Activated T-cell treated with anti-CD3 and anti-CD28 coated beads for 48 hours (primary cell): ENCODE data around the gene UTP4.

Experiments
- DNase-seq: peaks from one replicate; pipeline ENCODE4 v3.0.0-alpha.2; 2020; ENCODE audit warnings: low read depth

The UTP4 gene

GRCh38 chr16:69132424-69133252 lies at the start of gene UTP4, which contains the start of gene CHTF8:
Gene UTP4, plus strand, starts transcription at chr16:69132649. Its CDS starts 811 bp downstream, at chr16:69133460.
Gene CHTF8, minus strand, starts transcription at chr16:69132588. Its CDS starts 11,130 bp downstream, at chr16:69121458.
- peak; percentile 89 for DNase-seq

DNA sequence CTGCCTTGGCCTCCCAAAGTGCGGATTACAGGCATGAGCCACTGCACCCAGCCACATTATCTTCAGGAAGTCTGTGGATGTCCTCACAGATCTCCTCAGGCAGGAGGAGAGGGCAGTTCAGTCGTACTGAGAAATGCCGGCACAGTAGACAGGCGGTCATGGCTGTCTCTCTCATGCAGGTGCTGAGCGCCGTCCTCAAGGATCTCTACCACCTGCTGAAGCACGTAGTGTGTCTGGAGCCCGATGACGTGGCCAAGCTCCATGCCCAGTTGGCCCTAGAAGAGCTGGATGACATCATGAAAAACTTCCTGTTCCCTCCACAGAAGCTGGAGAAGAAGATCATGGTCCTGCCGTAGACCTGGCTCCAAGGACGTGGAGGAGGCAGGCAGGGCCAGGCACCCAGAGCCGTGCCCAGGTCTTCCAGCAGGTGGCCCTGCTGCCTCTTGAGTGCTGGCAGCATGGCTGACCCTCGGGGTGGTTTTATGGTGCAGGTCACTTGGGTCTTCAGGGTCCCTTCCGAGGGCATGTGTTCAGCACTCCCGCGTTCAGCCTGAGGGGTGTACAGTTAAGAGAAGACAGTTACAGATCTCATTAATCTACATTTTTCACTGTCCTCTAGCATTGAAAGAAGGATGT lies 49.0 kb upstream of the UTP4 start:
- DNase-seq: no peak

GRCh38 chr16:69084289-69084688 lies 48.2 kb upstream of the UTP4 start:
- no peak for DNase-seq

DNA sequence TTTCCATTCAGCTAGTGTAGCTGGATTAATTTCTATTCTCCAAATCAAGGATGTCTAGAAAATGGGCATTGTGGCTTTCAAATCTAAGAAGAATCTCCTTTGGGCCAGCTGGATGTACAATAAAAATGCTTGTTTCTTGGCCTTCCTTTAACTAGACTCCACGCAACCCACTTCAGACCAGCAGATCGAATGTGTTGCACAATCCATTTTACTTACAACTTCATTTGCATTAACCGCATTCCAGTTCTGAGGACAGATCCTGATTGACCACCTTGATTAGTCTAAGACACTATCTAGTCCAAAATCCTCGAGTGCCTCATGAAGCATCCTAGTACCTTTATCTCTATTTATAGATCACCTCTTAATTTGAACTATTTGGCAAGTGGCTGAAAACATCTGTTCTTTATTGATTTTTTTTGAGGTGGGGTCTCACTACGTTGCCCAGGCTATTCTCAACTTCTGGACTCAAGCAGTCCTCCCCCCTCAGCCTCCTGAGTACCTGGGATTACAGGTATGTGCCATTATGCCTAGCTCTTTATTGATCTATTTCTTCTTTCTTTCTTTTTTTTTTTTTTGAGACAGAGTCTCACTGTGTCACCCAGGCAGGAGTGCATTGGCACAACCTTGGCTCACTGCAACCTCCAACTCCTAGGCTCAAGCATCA lies 47.3 kb upstream of the UTP4 start:
- no peak for DNase-seq

DNA sequence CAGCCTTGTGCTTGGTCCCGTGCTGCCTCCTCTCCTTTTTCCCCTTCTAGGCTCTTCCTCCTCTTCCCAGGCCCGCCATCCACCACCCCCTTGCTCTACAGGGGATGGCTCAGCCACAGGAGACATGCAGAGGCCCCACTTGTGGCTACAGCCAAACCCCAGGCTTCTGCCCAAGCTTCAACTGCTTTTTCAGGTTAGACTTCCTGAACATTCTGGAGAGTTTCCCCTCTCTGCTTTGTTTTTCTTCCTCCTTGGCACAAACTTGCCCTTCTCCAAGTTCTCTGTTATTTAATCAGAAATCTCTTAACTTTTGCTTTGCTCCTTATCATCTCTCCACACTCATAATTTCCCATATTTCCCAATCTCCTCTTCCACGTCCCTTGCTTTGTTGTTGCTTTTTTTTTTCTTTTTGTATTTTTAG lies 45.3 kb upstream of the UTP4 start:
- DNase-seq: no peak

DNA sequence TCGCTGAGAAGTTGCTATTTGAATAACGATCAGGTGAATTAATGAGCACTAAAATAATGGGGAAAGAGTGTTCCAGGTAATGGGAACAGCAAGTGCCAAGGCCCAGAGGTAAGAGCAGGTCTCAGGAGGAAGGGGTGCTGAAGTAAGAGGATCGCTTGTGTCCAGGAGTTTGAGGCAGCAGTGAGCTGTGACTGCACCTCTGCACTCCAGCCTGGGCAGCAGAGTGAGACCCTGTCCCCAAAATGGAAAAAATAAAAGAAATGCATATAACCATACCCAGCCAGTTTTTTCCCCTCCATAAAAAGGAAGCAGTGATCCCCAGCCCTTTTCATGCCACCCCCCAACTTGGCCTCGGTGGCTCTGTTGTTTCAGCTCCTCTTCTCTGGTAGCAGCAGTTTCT lies 43.8 kb upstream of the UTP4 start:
- no peak for DNase-seq

DNA sequence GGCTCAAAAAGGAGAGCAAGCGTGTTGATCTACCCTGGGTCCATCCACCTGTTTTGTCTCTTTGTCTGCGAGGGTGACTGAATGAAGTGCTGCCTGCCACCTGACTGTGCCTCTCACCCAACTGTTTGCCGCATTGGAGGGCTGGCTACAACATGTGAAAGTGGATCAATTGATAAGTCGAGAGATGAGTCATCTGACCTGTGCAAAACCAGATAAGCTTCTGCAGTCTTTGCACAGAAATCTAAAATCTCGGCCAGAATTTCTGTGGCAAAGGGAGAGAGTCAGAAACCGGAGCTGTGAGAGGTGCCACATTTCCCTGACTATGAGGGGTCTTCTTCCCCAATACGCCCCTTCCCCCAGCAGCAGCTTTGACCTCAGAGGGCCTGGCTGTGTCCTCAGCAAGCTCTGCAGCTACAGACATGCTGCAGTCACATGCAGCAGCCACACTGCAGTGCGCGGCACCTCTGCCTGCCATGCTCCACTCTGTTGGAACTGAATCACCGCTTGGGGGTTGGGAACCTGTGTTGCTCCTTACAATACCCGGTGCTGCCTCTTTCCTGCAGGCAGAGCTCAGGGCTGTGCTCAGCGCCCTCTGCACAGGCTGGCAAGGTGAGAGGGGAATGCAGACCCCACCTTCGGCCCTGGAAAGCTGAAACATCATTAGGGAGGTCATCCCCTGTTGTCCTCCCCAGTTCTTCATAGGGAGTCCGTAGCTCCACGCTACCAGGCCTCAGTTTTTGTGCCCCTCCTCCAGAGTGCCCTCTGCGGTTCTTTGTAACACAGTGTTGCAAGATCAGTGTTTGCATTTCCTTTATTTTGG lies 43.1 kb upstream of the UTP4 start:
- no peak for DNase-seq

- no peak for DNase-seq
Observed at GRCh38 chr16:69093974-69094373, 38.5 kb upstream of the UTP4 start.

- no peak for DNase-seq
Observed at GRCh38 chr16:69094501-69094900, 37.9 kb upstream of the UTP4 start.

- DNase-seq: no peak
Observed at GRCh38 chr16:69095193-69095592, 37.3 kb upstream of the UTP4 start.

- DNase-seq: no peak
Observed at GRCh38 chr16:69100071-69100691, 32.3 kb upstream of the UTP4 start.

DNA sequence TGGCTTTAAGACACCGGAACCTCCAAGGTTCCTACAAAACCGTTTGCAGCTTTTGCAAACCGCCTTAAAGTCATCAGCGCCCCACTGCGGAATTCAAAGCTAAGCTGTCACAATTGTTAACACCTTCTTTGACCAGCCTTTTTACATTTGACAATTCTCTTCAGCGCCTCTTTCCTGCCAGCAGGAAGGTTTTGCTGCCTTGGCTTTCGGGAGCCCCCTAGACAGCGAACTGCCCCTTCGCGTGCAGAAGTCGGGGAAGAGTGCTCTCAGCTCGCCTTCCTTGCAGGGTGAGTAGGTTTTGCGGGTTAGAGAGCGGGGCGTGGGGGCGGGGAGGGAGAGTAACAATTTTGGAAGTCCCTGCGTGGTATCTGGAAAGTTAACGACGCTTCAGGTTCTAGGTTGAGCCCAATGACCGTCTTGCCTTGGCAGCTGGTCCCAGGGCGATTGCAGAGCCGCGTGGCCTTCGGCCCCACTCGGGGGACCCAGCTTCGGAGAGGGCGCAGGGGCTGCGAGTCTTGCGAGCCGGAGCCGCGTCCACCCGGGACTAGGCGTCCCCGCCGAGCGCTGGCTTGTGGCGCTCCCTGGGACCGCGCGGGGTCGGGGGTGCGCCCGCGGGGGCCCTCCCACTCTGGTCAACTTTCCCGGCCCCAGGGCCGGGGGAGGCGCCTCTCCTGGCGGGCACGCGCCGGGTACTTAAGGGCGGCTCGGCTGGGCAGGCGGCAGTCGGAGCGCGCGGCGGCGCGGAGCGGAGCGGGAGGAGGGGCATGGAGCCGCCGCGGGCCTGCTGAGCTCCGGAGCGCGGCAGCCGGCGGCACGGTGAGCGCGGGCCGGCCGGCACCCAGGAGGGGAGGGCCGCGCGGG lies 26.7 kb upstream of the UTP4 start, which contains the start of gene HAS3:
TSS of gene HAS3 (plus strand) at position 153 of the 861 bp plus-strand sequence. CDS start 3,743 bp downstream, outside the sequence.
- DNase-seq: peak; percentile 40

DNA sequence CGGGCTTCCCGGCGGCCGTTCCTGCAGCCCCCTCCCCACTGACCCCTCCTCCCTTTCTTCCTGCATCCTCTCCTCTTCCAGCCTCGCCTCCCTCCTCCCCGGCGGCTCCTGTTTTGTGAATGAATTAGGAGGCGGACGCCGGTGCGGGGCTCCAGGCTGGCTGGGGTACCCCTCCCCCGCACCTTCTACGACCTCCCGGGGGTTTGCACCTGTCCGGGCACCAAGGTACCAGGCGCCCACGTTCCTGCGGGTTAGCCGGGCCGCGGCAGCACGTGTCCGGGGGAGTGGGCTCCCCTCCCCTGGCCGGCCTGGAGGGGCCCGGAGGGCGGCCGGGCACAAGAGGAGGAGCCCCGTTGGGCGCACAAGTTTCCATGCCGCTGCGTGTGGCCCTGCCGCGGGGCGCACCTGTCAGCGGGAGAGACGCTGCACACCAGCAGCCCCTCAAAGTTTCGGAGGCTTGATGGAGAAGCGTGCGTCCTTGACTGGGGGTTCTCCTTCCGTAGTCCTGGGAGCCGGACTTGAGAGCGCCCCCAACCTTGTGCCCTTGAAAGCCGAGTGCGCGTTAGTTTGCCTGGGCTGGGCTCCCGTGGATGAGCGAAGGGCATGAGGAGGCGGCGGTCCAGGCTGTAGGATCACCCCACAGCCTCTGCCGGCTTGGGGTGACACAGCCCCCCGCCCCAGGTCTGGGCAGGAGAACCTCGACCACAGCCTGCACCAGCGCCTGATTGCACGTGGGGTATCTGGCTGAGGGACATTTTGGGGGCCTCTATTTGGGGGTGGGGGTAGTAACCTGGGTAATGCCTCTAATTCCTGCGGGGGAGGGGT lies 25.7 kb upstream of the UTP4 start:
- no peak for DNase-seq

GRCh38 chr16:69107316-69107962 lies 25.0 kb upstream of the UTP4 start:
- no peak for DNase-seq

DNA sequence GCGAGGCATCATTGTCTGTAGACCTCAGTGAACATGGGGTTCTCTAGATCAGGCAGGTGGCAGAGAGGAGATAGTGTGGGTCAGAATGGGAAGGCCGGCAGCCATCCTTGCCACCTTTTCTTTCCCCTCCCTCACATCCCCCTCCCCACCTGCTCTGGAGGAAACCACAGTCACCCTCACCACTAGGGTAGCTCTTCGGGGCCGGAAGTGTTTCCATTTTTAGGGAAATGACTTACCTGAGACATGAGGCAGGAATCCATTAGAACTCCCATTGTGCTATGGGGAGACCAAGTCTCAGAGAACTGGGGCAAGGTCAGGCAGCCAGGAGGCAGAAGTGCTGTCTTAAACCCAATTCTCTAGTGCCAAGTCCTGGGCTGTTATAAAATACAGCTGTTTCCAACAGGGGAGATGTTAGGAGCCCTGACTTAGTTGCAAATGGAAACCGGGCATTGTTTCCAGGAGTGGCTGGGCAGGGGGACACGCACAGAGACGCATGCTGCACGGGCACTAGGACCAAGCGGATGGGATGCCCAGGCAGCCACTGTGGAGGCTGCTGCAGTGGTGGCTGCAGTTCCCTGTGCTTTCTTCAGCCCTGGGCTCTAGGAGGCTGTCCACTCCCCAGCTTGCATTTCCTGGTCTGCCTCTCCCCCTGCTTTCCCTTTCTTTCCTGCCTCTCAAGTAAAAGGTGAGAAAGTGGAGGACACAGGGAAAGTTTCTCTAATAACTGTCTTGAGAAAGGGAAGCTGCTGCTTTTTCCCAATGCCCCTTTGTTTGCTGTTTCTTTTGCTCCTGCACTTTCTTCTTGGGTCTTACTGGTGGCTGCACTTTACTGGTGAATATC lies 24.2 kb upstream of the UTP4 start:
- no peak for DNase-seq

DNA sequence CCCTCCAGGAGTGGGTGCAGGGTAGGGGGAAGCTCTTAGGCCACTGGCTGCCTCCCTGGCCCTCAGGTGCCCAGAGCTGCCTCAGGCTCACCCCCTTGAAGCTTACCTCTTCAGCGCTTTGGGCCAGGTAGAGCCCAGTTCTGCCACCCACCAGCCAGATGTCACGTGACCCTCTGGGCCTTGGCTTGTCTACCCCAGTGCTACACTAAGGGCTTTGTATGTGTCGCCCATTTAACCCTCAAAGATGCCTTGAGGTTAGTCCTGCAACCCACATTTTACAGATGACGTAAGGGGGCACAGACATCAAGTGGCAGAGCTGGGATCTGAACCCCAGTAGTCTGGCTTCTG lies 23.6 kb upstream of the UTP4 start:
- DNase-seq: no peak

DNA sequence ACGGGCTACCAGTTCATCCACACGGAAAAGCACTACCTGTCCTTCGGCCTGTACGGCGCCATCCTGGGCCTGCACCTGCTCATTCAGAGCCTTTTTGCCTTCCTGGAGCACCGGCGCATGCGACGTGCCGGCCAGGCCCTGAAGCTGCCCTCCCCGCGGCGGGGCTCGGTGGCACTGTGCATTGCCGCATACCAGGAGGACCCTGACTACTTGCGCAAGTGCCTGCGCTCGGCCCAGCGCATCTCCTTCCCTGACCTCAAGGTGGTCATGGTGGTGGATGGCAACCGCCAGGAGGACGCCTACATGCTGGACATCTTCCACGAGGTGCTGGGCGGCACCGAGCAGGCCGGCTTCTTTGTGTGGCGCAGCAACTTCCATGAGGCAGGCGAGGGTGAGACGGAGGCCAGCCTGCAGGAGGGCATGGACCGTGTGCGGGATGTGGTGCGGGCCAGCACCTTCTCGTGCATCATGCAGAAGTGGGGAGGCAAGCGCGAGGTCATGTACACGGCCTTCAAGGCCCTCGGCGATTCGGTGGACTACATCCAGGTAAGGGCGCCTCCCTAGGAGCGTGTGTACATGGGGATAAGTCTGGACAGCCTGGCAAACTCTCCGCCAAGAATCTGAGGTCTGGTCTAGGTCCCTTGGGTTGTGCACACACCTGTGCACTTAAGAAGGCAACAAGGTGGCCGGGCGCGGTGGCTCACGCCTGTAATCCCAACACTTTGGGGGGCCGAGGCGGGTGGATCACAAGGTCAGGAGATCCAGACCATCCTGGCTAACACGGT lies 22.8 kb upstream of the UTP4 start:
- no peak for DNase-seq
